HG03135 (cell line): ENCODE results near the gene NNT.
A peak's percentile ranks its signal among the peaks of the same experiment; 100 is the strongest.
"Not testable (repeated sequence)": the region's sequence is repeated elsewhere in the genome, so short reads cannot be mapped to it uniquely, and the experiment has no call there.

Experiments
- ATAC-seq: cut with Tn5 transposase; IDR thresholded peaks from one replicate; pipeline ENCODE4 v1.9.1; 2021; ENCODE audit warnings: mild to moderate bottlenecking, moderate library complexity; ENCODE audit not compliant: unreplicated experiment

Gene NNT

GRCh38 chr5:43582082-43583005 lies 20.6 kb upstream of the NNT start:
- no peak for ATAC-seq

- ATAC-seq, result no peak
These were observed 19.3 kb upstream of the NNT start for GRCh38 chr5:43583724-43584123.

GRCh38 chr5:43584166-43584699 lies 18.7 kb upstream of the NNT start:
- no peak for ATAC-seq

GRCh38 chr5:43588842-43589241 lies 14.1 kb upstream of the NNT start:
- no peak for ATAC-seq

GRCh38 chr5:43589310-43589709 lies 13.7 kb upstream of the NNT start:
- no peak for ATAC-seq

GRCh38 chr5:43590700-43591099 lies 12.3 kb upstream of the NNT start:
- ATAC-seq, result no peak

- no peak for ATAC-seq
These were observed 10.6 kb upstream of the NNT start for GRCh38 chr5:43592363-43592762.

GRCh38 chr5:43598927-43599326 lies 4.1 kb upstream of the NNT start:
- not testable (repeated sequence) for ATAC-seq

- ATAC-seq, result no peak
These were observed 1.3 kb upstream of the NNT start for GRCh38 chr5:43601454-43602260.

- peak; percentile 39 for ATAC-seq
These were observed 601 bp downstream of the NNT start for GRCh38 chr5:43603344-43604217.

GRCh38 chr5:43604699-43605098 lies 1.7 kb downstream of the NNT start:
- no peak for ATAC-seq

GRCh38 chr5:43606351-43606750 lies 3.4 kb downstream of the NNT start:
- ATAC-seq, result no peak

GRCh38 chr5:43608406-43608805 lies 5.4 kb downstream of the NNT start:
- no peak for ATAC-seq

- peak; percentile 87 for ATAC-seq
These were observed 6.8 kb downstream of the NNT start for GRCh38 chr5:43609752-43610151.

GRCh38 chr5:43613370-43613769 lies 10.4 kb downstream of the NNT start:
- ATAC-seq, result no peak

- ATAC-seq, result no peak
These were observed 12.6 kb downstream of the NNT start for GRCh38 chr5:43615445-43616184.

- no peak for ATAC-seq
These were observed 13.6 kb downstream of the NNT start for GRCh38 chr5:43616535-43616934.

GRCh38 chr5:43619380-43619779 lies 16.4 kb downstream of the NNT start:
- no peak for ATAC-seq

- no peak for ATAC-seq
These were observed 16.9 kb downstream of the NNT start for GRCh38 chr5:43619911-43620310.

GRCh38 chr5:43620944-43621505 lies 18.0 kb downstream of the NNT start:
- ATAC-seq, result no peak
